HG02588 (cell line): ENCODE results near the gene MPZ.
"Not testable (repeated sequence)": the region's sequence is repeated elsewhere in the genome, so short reads cannot be mapped to it uniquely, and the experiment has no call there.

Experiments
- ATAC-seq: cut with Tn5 transposase; IDR thresholded peaks from one replicate; pipeline ENCODE4 v1.9.1; 2021; ENCODE audit warnings: mild to moderate bottlenecking, moderate library complexity; ENCODE audit not compliant: unreplicated experiment

Gene MPZ

GRCh38 chr1:161258439-161259344 lies 51.1 kb downstream of the MPZ start, which contains the start of gene PCP4L1:
PCP4L1 (plus strand) TSS chr1:161258745; CDS start chr1:161258975, 230 bp downstream.
- ATAC-seq, result no peak

- not testable (repeated sequence) for ATAC-seq
These were observed 52.7 kb downstream of the MPZ start for GRCh38 chr1:161257109-161257508.

- not testable (repeated sequence) for ATAC-seq
These were observed 53.7 kb downstream of the MPZ start for GRCh38 chr1:161255955-161256520.

- ATAC-seq, result not testable (repeated sequence)
These were observed 54.5 kb downstream of the MPZ start for GRCh38 chr1:161255302-161255701.
